Measurements from ENCODE around the gene ADORA2A.

- TF ChIP-seq CTCF (IDR thresholded peaks at IDR 0.05; ENCODE audit: low read length) (no peak), EZH2phosphoT487 (IDR thresholded peaks at IDR 0.05; ENCODE audit: low read length) (no peak)
These were observed 33.6 kb upstream of the ADORA2A start for GRCh38 chr22:24393848-24394247.

Data from MM.1S (cell line).